ENCODE measurements around the gene DOCK4.

DOCK4 gene

DNA sequence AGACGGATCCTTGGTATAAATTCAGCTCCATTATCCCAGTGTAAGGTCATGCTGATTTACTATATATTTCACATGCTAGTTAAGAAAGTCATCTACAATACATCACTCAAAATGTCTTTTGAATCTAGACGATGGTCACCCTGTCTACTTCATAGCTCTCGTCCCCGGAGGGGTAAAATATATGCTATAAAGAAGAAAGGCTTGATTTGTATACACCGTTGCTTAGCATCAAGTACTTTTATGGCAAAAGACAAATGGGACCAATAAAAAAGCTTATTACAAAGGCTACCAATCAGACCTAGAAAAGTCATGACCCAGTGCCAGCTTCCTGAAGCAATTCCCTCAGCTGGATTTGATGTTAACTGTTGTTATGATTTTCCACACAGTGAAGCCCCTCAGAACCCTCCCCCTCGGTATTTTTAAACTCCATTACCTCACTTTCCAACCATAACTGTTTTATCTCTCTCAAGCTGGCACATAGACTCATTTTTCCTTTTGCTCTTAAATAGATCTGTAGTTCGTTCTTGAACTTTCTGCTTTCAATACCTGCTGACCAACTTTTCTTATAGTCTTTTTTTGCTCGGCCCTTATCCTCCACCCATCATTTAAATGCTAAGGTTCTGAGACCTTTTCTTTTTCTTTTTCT lies 104.9 kb downstream of the DOCK4 start:
- DNase-seq, result no peak

DNA sequence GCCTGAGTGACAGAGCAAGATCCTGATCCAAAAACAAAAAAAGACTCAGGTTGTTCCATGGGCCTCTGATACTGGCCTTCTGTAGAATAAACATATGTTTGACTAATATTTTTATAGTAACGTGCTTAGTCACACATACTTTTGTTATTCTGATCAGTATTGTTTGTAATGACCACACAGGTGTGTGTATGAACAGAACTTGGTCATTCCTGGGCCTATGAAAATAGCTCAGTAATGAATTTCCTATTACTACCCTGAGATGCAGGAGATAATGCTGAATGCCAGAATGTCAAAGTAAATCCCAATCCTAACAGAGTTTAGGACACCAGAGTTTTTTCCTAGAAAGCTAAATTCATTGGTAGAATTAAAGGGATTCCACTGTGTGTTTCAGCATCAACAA lies 108.7 kb downstream of the DOCK4 start:
- no peak for DNase-seq

DNA sequence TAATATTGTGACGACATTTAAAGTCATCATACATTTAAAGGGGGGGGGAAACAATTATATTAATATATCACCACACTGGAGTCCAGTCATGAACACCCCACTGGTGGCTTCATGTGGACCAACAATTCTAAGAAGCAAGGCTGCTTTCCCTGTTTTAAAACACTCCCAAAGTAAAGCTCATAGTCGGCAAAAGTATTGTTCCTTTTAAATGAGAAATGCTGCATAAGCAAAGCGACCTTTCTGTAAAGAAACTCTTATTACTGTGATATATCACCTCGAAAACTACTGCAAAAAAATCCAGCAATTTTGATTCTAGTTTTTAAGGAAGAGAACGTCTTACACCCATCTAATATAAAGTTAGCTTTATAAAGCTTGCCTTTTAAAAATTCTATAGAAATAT lies 112.8 kb downstream of the DOCK4 start:
- no peak for DNase-seq

DNA sequence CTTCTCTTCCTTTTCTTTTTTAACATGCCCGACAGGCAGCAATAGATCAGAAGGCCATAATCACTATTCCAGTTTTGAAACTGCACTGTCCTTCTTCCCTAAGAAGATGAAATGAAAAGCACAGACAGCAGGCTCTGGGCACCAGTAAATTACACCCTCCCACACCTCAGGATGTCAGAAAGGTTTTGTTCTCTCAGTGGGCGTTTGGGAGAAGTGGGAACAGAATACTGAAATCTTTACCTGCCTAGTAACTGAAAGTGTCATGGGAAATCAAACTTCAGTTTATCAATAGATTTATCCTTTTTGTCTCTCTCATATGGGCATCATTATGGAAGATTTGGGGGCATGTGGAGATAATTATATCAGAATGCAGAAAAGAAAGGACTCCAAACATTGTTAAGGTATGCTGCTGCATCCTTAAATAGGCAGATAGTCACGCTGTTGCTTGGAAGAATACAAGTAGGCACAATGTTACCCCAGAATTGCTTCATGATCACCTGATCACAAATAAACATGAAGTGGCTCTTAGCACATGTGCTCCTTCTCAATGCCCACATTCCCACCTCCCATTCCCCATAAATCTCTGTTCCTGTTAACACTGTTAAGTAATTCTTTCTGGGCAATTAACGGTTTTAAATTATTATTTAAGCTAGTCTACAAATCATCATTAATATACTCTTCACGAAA lies 113.3 kb downstream of the DOCK4 start:
- no peak for DNase-seq

DNA sequence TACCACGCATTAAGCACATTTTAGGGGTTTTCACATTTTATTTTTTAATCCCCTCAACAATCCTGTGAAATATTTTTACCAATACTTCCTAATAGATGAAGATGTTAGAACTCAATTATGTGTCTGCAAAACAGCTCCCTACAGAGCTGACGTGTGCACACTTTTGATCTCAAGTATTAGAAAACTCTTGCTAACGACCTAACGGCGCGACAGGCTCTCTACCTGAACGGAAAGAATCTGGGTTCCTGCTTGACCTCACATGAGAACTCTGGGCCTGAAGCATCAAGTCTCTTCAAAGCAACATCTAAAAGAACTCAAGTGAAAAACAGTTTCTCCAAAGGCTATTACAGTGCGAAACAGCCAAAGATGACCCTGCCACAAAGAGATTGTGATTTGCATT lies 113.9 kb downstream of the DOCK4 start:
- DNase-seq, result no peak

DNA sequence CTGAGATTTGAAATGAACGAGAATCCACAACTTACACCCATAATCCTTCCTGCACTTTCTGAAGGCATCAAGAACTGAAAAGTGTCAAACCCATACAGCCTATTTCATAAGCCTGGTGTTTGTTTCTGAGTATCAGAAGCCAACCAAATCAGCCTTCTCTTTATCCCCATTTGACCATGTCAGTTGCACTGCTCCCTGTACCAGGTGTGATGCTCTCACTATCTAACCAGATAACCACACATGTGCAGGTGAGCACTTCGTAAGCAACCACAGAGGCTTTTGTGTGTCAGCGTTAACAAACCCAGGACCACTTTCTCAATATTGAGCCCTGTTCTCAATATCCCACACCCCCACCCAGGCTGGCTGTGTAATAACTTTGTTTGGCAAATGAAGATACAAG lies 114.4 kb downstream of the DOCK4 start:
- no peak for DNase-seq

DNA sequence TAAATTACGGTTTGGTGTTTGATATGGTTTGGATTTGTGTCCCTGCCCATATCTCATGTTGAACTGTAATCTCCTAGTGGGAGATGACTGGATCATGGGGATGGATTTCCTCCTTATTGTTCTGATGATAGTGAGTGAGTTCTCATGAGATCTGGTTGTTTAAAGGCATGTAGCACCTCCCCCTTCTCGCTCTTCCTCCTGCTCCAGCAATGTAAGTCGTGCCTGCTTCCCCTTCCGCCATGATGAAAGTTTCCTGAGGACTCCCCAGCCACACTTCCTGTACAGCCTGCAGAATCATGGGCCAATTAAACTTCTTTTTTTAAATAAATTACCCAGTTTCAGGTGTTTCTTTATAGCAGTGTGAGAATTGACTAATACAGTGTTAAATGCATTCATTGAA lies 116.6 kb downstream of the DOCK4 start:
- no peak for DNase-seq

DNA sequence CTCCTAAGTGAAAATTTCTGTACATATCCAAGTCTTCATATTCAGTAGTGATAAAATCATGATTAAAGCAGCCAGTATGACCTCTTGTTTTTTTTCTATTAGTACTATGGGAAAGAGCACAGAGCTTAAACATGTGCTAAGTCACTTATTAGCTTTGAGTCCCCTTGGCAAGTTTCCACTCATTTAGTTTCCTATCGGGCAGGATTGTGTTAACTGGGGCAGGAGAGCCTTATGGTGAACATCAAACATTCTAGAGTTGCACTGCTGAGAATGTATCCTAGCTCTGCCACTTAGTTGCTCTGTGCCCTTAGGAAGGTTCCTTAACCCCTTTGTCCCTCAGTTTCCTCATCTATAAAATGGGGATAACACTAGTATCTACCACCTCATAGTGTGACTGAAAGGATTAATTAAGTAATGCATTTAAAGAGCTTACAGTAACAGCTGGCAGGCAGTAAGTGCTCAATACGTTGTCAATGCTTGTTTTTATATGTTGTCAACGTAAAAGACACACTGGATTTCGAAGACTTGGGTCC lies 117.6 kb downstream of the DOCK4 start:
- no peak for DNase-seq

DNA sequence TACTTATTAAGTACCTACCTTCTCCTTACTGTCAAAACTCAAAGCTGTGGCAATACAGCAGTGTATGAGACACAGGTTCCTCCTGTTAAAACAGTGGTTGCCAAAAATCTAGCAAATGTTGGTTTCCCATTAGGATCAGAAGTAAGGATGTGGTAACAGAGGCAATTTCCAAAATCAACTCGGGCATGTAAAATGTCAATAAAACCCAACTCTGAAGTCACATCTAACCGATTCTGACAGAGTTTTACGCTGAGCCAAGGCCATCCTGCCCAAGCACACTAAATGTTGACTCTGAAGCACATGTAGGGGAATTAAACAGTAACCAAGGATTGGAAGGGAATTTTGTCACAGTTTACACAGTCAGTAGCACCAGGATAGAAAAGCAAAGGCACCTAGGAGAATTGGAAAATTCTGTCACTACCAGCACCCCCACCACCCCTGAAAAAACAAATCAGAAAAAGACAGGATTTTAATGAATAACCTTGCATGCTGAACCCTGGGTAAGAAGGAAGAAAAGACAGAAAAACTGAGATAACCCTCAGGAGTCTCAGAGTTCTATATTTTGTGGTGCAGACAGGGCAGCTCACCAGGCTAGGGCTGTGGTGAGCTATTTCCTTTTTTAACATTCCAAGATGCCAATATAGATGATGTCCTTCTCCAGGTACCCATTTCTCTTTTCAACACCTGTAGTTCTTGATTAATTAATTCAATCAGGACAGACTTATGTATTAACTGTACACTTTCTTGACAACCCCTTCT lies 119.5 kb downstream of the DOCK4 start:
- DNase-seq, result no peak

DNA sequence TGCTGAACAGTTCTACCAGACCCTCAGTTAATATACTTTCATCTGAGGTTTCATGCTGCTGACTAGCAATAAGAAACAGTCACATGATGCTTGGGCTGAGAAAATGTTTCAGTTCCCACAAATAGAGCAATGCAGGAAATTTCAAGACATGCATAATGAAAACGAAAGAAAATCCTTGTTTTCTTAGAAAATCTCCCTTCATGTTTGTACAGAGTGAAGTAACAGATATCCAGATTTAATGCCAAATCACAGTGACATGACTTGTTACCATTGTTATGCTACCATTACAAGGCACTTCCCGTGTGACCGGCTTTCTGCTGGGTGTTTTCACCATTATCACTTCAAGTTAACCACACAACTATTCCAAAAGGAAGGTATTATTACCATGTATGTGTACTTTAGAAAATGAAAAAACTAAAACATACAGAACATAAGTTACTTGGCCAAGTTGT lies 121.7 kb downstream of the DOCK4 start:
- DNase-seq, result no peak

DNA sequence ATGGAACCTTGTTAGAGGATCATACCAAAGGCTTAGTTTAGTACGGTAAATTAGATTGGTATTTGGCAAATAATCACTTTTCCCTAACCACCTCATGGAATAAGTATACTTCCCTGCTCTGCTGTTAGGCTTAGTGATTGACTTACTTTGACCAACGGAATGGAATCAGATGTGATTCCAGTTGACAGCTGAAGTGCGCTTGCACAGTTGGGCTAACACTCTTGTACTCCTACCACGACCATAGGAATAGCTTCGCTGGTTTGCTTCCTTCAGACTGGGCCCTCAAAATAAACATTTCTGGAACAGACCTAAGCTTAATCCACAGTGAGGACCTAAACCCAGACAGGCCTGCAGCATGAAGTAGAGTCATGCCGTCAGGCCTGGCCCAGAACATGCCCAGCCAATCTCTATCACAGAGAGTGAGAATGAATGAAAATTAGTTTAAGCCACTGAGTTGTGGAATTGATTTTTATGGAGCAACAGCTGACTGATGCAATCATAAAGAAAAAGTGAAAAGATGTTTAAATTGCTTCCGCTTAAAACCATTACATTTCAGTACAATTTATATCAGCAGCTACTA lies 122.3 kb downstream of the DOCK4 start:
- no peak for DNase-seq

DNA sequence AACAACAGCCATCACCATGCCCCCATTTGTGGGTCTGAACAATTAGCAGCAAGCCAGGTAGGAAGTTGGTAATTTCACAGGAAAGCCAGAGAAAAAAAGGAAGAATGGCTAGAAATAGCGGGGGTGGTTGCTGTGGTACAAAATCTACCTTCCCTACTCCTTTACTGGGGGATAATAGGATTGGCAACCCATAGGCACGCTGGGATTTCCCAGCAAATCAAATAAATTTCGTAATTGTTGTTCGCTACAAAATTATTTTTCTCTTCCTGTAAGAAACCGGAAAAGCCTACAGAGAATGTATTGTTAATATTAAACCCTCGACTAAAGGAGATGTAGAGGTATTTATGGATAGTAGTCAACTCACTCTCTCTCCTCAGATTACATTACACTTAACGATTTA lies 123.9 kb downstream of the DOCK4 start:
- DNase-seq, result no peak

DNA sequence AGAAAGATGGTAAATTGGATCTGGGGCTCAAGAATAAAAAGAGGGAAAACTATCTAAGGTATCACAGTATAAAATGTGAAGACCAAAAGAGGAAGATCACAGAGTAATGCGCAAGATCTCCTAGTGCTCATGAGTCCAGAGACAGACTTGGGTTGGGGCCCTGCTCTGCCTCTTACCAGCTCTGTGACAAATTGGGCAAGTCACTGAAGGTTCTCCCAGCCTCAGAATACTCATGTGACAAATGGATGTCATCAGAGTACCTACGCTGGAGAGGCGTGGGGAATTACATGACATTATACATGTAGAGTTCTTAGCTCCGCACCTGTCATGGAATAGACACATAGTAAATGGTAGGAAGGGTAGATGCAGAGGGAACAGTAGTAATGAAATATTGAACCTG lies 124.4 kb downstream of the DOCK4 start:
- DNase-seq, result no peak

DNA sequence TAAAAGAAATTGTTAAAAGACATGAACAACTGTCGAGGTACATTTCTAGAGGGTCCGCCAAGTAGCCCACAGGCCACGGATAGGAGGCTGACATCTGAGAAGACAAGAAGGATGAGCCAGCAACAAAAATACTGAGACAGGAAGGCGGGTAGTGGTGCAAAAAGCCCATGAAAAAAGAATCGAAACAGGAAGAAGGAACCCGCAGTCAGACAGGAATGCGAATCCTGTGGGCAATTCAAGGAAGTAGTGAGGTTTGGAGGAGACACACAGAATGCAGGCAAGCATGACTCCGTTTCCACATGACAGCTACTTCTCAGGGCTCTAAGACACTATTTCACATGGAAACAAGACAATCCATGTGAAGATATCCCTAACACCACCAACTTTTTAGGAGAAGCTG lies 125.2 kb downstream of the DOCK4 start:
- DNase-seq, result no peak

DNA sequence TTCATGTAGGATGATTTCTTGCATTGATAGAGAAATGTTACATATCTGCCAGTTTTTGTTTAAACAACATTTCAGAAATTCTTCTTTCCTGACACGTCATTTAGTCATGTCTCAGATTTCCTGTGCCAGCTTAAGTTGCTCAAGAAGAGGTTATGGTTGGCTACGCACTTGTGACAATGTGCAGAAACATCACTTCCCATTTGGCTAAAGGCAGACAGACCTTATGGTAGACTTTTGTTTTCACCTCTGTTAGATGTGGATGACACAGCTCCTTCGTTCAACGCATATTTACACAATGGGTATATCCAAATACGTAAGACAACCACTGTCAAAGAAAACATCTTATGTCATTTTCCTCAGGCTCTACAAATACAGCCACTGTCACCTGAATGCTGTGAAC lies 125.8 kb downstream of the DOCK4 start:
- no peak for DNase-seq

DNA sequence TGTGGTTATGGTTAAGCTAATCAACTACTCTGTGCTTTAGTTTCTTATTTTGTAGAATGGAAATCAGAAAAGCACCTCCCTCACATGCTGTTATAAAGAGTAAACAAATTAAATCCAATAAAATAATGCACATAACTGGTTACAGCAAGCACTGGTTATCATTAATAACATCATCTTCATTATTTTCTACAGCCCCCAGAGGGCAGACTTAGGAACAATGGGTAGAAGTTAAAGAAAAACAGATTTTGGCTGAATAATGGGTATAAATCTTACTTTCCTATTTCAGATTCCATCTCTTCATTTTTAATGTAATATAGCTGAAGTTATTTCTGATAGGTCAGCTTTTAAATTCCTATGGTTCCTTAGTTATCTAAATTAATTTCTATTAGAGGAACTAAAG lies 126.5 kb downstream of the DOCK4 start:
- DNase-seq, result no peak

DNA sequence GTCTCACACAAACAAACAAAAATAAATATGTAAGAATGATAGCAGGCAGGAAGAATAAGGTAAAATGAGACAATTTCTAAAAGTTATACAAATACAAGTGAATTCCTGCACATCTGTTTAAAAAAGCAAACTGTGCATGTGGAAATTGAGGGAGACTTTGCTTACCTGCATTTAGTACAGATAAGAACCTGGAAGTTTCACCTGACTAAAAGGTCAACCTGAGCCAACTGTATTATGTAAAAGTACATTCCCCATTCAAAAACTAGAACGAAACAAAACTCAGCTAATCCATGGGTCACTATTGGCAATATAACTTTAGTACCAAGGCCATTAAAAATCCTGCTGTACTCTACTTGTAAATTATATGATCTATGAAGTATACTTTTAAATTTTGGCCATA lies 127.1 kb downstream of the DOCK4 start:
- no peak for DNase-seq

DNA sequence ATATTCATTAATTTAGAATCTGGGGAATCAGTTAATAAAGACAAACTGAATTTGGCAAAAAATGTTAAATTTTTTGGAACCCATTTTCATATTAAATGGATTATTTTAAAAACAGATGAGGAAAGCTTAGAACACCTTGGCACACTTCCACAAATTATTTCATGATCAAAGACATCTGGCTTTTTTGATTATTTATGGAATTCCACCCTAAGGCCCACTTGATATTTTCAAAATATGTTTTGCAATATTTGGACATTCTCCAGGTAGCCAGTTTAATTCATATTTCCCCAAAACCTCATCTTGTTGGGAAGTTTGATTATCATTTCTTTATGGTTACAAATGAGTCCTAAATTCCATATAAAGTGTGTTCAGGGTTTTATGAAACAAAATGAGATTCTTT lies 129.9 kb downstream of the DOCK4 start:
- DNase-seq, result no peak

DNA sequence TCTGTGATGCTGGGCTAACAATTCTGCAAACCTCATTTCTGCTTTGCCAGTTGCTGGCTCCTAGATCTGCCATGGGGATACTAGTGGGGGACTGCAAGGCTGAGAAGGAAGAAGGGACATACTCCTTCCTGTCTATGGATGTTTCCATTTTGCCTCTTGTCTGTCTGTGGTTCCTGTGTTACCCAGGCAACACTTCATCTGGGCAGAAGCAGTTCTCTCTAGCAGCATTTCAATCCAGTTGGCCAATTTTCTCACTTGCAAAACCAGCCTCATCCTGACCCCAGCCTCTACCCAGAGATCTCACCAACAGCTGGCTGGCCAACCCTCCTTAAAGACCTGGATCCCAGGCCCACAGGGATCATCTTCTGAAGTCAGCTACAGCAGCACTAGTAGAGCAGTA lies 131.7 kb downstream of the DOCK4 start:
- no peak for DNase-seq

DNA sequence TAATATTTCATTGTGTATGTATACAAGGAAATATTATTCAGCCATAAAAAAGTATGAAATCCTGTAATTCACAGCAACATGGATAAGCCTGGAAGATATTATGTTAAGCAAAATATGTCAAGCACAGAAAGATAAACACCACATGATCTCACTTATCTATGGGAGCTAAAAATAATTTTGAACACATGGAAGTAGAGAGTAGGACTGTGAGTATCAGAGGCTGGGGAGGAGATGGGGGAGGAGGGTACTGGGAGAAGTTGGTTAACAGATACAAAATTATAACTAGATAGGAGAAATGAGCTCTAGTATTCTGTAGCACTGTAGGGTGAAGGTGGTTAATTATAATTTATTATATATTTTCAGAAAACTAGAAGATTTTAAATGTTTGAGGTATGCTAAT lies 132.7 kb downstream of the DOCK4 start:
- DNase-seq, result no peak

DNA sequence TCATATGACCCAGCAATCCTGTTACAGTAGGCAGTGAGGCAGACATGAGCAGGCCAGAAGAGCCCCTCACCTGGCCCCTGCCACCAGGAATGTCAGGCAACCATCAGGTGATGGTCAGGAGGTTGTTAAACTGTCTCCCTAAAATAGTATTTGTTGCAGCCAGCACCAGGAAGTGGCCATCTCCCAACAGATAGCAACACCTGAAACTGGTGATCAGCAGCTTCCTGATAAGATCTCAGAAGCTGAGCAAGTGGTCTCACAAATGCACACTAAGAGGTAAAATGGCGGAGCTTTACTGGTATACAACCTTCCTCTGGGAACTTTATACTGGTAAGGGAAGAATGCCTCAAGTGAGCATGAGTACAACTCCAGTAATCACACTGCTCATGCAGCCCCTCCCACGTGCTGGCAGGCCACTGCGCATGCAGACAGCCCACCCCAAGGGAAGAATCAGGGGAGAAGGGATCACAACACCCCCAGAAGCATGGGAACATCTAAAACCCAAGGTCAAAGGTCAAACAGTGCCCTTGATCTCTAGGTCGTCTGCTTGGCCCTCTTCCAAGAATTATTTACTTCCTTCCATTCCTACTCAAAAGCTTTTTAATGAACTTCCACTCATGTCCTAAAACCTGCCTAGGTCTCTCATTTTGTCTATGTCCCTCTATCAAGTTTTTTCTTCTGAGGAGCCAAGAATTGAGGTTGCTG lies 133.5 kb downstream of the DOCK4 start:
- DNase-seq, result no peak

DNA sequence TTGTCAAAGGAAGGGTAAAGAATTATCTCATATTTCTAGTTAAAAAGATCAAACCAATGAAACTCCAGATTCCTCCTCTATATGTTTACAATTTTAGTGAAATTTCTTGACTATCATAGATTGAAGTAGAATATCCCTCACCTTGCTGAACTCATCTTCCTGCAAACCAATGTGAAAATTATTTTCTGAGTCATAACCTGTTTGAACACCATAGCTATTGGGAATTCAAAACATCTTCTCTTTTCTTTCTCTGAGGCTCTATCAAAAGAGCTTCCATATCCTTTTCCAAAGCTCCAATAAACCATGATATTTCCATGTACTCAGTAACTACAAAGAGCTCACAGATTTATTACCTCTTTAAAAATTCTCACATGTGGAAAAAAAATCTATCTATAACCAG lies 134.3 kb downstream of the DOCK4 start:
- no peak for DNase-seq
